Dendritic cell treated with granulocyte-macrophage colony-stimulating factor and Interleukin-4, amounts not matched to agents 40 ng/mL and 50 ng/mL, for 4 days (primary cell): ENCODE data around the gene CD300LG.
"Not testable (repeated sequence)": the region's sequence is repeated elsewhere in the genome, so short reads cannot be mapped to it uniquely, and the experiment has no call there.

Experiments used
- H3K27ac Mint-ChIP-seq: one replicate; pipeline ENCODE4 v1.8.0; 2022; ENCODE audit warnings: mild to moderate bottlenecking, mixed read lengths
- H3K27me3 Mint-ChIP-seq: one replicate; pipeline ENCODE4 v1.8.0; 2022; ENCODE audit warnings: mild to moderate bottlenecking, mixed read lengths
- H3K36me3 Mint-ChIP-seq: one replicate; pipeline ENCODE4 v1.8.0; 2022; ENCODE audit warnings: low read depth, mixed read lengths
- H3K4me1 Mint-ChIP-seq: one replicate; pipeline ENCODE4 v1.8.0; 2022; ENCODE audit warnings: low read depth, mixed read lengths
- H3K4me3 Mint-ChIP-seq: one replicate; pipeline ENCODE4 v1.8.0; 2022; ENCODE audit warnings: mild to moderate bottlenecking, moderate library complexity, mixed read lengths
- H3K9me3 Mint-ChIP-seq: one replicate; pipeline ENCODE4 v1.8.0; 2022; ENCODE audit warnings: mixed read lengths
- intact Hi-C: fragments of 100-400 bp; cut with micrococcal nuclease; formaldehyde crosslinking; loops from one replicate; pipeline ENCODE4 v1.15.0; 2022

Gene CD300LG

GRCh38 chr17:43852571-43852970 lies 5.6 kb downstream of the CD300LG start:
- Mint-ChIP-seq H3K4me3 (no peak overlapping the region), H3K27ac (no peak overlapping the region), H3K36me3 (no peaks in the 10 kb centered on the region), H3K4me1 (peaks cover 21% of the 10 kb centered on the region), H3K27me3 (peaks cover 68% of the 10 kb centered on the region), H3K9me3 (no peaks in the 10 kb centered on the region)
- intact Hi-C loops: no loop called here

- Mint-ChIP-seq H3K4me1 (peaks cover 18% of the 10 kb centered on the region), H3K9me3 (no peaks in the 10 kb centered on the region), H3K27ac (no peak overlapping the region), H3K36me3 (no peaks in the 10 kb centered on the region), H3K4me3 (no peak overlapping the region), H3K27me3 (peaks cover 71% of the 10 kb centered on the region)
- intact Hi-C loops: no loop called here
Observed at GRCh38 chr17:43853546-43853945, 6.6 kb downstream of the CD300LG start.

- Mint-ChIP-seq H3K4me3 (no peak overlapping the region), H3K36me3 (no peaks in the 10 kb centered on the region), H3K4me1 (peaks cover 19% of the 10 kb centered on the region), H3K27ac (no peak overlapping the region), H3K27me3 (peaks cover 65% of the 10 kb centered on the region), H3K9me3 (no peaks in the 10 kb centered on the region)
- intact Hi-C loops: no loop called here
Observed at GRCh38 chr17:43854498-43854897, 7.5 kb downstream of the CD300LG start.

- peaks cover 19% of the 10 kb centered on the region for H3K4me1 Mint-ChIP-seq
- intact Hi-C loops: no loop called here
- no peaks in the 10 kb centered on the region for H3K9me3 Mint-ChIP-seq
- H3K4me3 Mint-ChIP-seq: no peak overlapping the region
- H3K27me3 Mint-ChIP-seq: peaks cover 64% of the 10 kb centered on the region
- H3K36me3 Mint-ChIP-seq: no peaks in the 10 kb centered on the region
- no peak overlapping the region for H3K27ac Mint-ChIP-seq
Observed at GRCh38 chr17:43855061-43855460, 8.1 kb downstream of the CD300LG start.

- H3K36me3 Mint-ChIP-seq: no peaks in the 10 kb centered on the region
- peaks cover 24% of the 10 kb centered on the region for H3K4me1 Mint-ChIP-seq
- intact Hi-C loops: no loop called here
- peaks cover 64% of the 10 kb centered on the region for H3K27me3 Mint-ChIP-seq
- no peaks in the 10 kb centered on the region for H3K9me3 Mint-ChIP-seq
- no peak overlapping the region for H3K4me3 Mint-ChIP-seq
- H3K27ac Mint-ChIP-seq: no peak overlapping the region
Observed at GRCh38 chr17:43856141-43856540, 9.2 kb downstream of the CD300LG start.

GRCh38 chr17:43857141-43857540 lies 10.2 kb downstream of the CD300LG start:
- H3K27ac Mint-ChIP-seq: no peak overlapping the region
- peaks cover 58% of the 10 kb centered on the region for H3K27me3 Mint-ChIP-seq

GRCh38 chr17:43857957-43858600 lies 11.1 kb downstream of the CD300LG start:
- peaks cover 49% of the 10 kb centered on the region for H3K27me3 Mint-ChIP-seq
- peaks cover 19% of the 10 kb centered on the region for H3K4me1 Mint-ChIP-seq
- no peak overlapping the region for H3K27ac Mint-ChIP-seq
- intact Hi-C loops: no loop called here
- H3K9me3 Mint-ChIP-seq: no peaks in the 10 kb centered on the region
- no peaks in the 10 kb centered on the region for H3K36me3 Mint-ChIP-seq
- no peak overlapping the region for H3K4me3 Mint-ChIP-seq

More at GRCh38 chr17:43857141-43857540, 10.2 kb downstream of the CD300LG start:
- no peak overlapping the region for H3K4me3 Mint-ChIP-seq
- peaks cover 19% of the 10 kb centered on the region for H3K4me1 Mint-ChIP-seq
- H3K9me3 Mint-ChIP-seq: no peaks in the 10 kb centered on the region
- no peaks in the 10 kb centered on the region for H3K36me3 Mint-ChIP-seq
- intact Hi-C loops: no loop called here

- no peaks in the 10 kb centered on the region for H3K36me3 Mint-ChIP-seq
- intact Hi-C loops: no loop called here
- peaks cover 19% of the 10 kb centered on the region for H3K4me1 Mint-ChIP-seq
- H3K27me3 Mint-ChIP-seq: peaks cover 31% of the 10 kb centered on the region
- no peaks in the 10 kb centered on the region for H3K9me3 Mint-ChIP-seq
- H3K4me3 Mint-ChIP-seq: no peak overlapping the region
- H3K27ac Mint-ChIP-seq: no peak overlapping the region
Observed at GRCh38 chr17:43860077-43860725, 13.2 kb downstream of the CD300LG start.

GRCh38 chr17:43860927-43861622 lies 14.1 kb downstream of the CD300LG start:
- Mint-ChIP-seq H3K4me3 (no peak overlapping the region), H3K27ac (no peak overlapping the region), H3K36me3 (no peaks in the 10 kb centered on the region), H3K4me1 (peaks cover 19% of the 10 kb centered on the region), H3K9me3 (no peaks in the 10 kb centered on the region), H3K27me3 (peaks cover 27% of the 10 kb centered on the region)
- intact Hi-C loops: no loop called here

GRCh38 chr17:43861960-43862359 lies 15.0 kb downstream of the CD300LG start:
- Mint-ChIP-seq H3K4me1 (peaks cover 21% of the 10 kb centered on the region), H3K9me3 (no peaks in the 10 kb centered on the region), H3K27ac (no peak overlapping the region)

GRCh38 chr17:43864161-43864984 lies 17.4 kb downstream of the CD300LG start:
- Mint-ChIP-seq H3K27me3 (peaks cover 2% of the 10 kb centered on the region), H3K9me3 (peaks cover 9% of the 10 kb centered on the region), H3K4me3 (no peak overlapping the region), H3K36me3 (no peaks in the 10 kb centered on the region), H3K27ac (no peak overlapping the region), H3K4me1 (peaks cover 31% of the 10 kb centered on the region)
- intact Hi-C loops: no loop called here

More at GRCh38 chr17:43861960-43862359, 15.0 kb downstream of the CD300LG start:
- no peaks in the 10 kb centered on the region for H3K36me3 Mint-ChIP-seq
- H3K4me3 Mint-ChIP-seq: no peak overlapping the region
- peaks cover 18% of the 10 kb centered on the region for H3K27me3 Mint-ChIP-seq
- intact Hi-C loops: no loop called here

- peaks cover 20% of the 10 kb centered on the region for H3K4me1 Mint-ChIP-seq
- H3K27me3 Mint-ChIP-seq: peaks cover 18% of the 10 kb centered on the region
- intact Hi-C loops: no loop called here
- no peak overlapping the region for H3K4me3 Mint-ChIP-seq
- peaks cover 9% of the 10 kb centered on the region for H3K9me3 Mint-ChIP-seq
- no peaks in the 10 kb centered on the region for H3K36me3 Mint-ChIP-seq
- peak overlapping the region; percentile 23 for H3K27ac Mint-ChIP-seq
Observed at GRCh38 chr17:43868226-43868994, 21.4 kb downstream of the CD300LG start.

- H3K4me3 Mint-ChIP-seq, intact Hi-C loops, H3K36me3 Mint-ChIP-seq, H3K9me3 Mint-ChIP-seq: not testable (repeated sequence)
- peaks cover 20% of the 10 kb centered on the region for H3K4me1 Mint-ChIP-seq
- H3K27ac Mint-ChIP-seq: peak overlapping the region; percentile 23
- H3K27me3 Mint-ChIP-seq: peaks cover 18% of the 10 kb centered on the region
Observed at GRCh38 chr17:43869031-43869430, 22.1 kb downstream of the CD300LG start.
